NCI-H460 (cell line): Measurements from ENCODE around the gene SNTN. TPM values are rescaled to one million over a fixed set of nuclear protein-coding genes. Genes with fewer than 3 reads are reported as not detected.
"Not testable (repeated sequence)": the region's sequence is repeated elsewhere in the genome, so short reads cannot be mapped to it uniquely, and the experiment has no call there.

ENCODE experiments used
- DNase-seq: peaks from one replicate; pipeline ENCODE4 v3.0.0-alpha.2; 2016; ENCODE audit warnings: low read depth; ENCODE audit errors: extremely low read depth
- polyA plus RNA-seq: library from polyadenylated mRNA; depleted of rRNA; stranded (reverse); fragments of >200 nt; gene quantifications from 2 replicates; pipeline ENCODE4 v1.2.3, GENCODE V29; 2014; cell fraction: nucleus; rRNA removed
- total RNA-seq: library from RNA; depleted of rRNA; stranded (reverse); fragments of >200 nt; shearing (Covaris generic); gene quantifications from 2 replicates; pipeline ENCODE4 v1.2.3, GENCODE V29; 2014; rRNA removed

SNTN gene
- not detected in 2 replicates for total RNA-seq
- polyA plus RNA-seq, result not detected in 2 replicates

- no peak for DNase-seq
Measured at GRCh38 chr3:63652066-63652725, at the start of gene SNTN. Gene SNTN, plus strand, starts transcription at chr3:63652675. Its CDS starts 13 bp downstream, at chr3:63652688.

GRCh38 chr3:63607716-63608115, 44.8 kb upstream of the SNTN start:
- DNase-seq, result no peak

DNA sequence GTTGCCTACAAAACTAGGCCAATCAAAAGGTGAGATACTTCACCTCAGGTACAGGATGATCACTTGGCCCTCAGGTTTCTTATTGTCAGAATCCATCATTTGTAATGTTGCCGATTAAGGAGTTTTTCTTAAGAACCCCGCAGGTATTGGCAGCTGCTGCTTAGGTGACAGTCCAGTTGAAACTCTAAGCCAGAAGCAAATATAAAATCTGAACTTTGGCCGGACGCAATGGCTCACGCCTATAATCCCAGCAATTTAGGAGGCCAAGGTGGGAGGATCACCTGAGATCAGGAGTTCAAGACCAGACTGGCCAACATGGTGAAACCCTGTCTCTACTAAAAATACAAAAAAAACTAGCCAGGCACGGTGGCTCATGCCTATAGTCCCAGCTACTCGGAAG, 43.1 kb upstream of the SNTN start:
- no peak for DNase-seq

GRCh38 chr3:63609834-63610233, 42.6 kb upstream of the SNTN start:
- no peak for DNase-seq

DNA sequence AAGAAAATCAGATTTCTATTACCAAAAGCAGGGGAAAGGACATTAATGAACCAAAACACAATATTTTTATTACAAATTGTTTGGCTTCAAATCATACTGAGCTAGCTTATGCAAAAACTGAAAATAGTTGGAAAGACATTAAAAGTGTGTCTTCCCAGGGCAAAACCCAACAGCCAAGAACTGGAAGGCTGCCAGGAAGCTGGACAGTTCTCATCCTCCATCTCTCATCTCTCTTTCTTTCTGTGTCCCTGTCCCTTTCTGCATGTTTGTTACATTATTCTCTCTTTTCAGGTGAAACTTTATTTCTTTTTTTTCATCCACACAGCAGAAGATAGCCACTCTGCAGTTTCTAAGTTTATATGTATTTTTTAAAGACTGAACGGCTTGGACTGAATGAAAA, 41.1 kb upstream of the SNTN start:
- no peak for DNase-seq

- DNase-seq, result no peak
Measured at GRCh38 chr3:63613561-63613960, 38.9 kb upstream of the SNTN start.

GRCh38 chr3:63617391-63617790, 35.1 kb upstream of the SNTN start:
- no peak for DNase-seq

DNA sequence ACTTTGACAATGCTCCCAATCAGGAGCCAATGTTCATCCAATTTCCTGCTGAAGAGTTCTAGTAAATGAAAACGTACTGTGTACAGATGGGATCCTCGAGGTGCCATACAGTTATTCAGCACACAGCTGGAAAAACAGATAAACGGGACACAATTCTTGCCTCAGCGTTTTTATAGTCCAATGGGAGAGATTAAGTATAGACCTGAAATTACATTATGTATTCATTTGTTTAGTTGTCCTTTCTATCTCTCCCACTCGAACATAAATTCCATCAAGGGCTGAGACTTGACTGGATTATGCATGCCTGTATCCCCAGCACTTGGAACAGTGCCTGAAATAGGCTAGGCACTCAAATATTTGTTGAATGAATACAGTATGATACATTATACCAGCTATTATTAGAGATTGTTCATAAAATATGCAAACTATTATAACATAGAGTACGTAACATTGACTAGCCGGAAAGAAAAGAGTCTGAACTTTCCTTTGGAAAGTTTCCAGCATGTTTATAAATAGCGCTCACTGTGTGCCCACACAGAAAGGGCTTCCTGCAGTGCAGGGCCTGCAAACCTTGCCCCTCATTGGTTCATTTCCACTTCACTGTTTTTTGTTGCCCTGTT, 27.4 kb upstream of the SNTN start:
- no peak for DNase-seq

DNA sequence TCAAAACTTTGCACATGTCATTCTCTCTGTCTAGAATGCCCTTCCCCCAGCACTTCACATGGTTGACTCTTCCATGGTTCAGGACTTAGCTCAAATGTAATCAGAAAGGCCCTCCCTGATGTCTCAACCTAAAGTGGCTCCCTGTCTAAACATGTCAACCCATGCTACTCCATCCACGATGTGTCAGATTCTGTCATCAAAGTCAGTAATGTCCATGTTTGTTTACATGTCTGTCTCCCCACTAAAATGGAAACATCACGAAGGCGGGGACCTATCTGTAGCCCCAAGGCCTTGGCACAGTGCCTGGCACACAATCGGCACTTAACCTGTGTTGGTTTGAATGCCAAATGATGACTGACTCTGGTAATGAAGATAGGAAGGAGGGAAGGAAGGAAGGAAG, 20.8 kb upstream of the SNTN start:
- DNase-seq, result no peak

- no peak for DNase-seq
Measured at GRCh38 chr3:63635186-63635585, 17.3 kb upstream of the SNTN start.

DNA sequence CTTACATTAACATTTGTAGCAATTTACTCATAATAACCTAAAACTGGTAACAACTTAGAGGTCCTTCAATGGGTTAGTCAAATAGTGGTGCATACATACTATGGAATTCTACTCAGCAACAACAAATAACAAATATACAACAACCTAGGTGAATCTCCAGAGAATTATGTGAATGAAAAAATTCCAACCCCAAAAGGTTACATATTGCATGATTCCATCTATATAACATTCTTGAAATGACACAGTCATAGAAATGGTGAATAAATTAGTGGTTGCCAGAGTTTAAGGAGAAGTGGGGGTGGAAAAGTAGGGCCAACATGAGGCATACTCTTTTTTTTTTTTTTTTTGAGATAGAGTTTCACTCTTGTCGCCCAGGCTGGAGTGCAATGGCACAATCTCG, 12.7 kb upstream of the SNTN start:
- DNase-seq, result no peak

DNA sequence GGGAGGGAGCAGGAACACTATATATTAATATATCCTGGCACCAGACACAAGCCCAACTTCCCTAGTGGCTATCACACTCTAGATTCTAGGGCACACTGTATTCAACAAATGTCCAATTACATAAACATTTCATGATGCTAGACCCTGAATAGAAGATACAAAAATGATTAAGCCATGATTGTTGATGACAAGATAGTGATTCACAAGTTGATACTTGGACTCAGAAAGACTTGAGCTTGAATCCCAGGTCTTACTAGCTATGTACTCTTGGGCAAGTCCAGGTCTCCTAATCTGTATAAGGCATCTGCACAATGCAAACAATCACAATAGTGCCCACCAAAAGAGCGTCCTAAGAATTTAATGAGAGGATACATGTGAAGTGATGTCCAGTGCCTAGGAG, 10.0 kb upstream of the SNTN start:
- no peak for DNase-seq

GRCh38 chr3:63644212-63644797, 8.2 kb upstream of the SNTN start:
- DNase-seq, result no peak

DNA sequence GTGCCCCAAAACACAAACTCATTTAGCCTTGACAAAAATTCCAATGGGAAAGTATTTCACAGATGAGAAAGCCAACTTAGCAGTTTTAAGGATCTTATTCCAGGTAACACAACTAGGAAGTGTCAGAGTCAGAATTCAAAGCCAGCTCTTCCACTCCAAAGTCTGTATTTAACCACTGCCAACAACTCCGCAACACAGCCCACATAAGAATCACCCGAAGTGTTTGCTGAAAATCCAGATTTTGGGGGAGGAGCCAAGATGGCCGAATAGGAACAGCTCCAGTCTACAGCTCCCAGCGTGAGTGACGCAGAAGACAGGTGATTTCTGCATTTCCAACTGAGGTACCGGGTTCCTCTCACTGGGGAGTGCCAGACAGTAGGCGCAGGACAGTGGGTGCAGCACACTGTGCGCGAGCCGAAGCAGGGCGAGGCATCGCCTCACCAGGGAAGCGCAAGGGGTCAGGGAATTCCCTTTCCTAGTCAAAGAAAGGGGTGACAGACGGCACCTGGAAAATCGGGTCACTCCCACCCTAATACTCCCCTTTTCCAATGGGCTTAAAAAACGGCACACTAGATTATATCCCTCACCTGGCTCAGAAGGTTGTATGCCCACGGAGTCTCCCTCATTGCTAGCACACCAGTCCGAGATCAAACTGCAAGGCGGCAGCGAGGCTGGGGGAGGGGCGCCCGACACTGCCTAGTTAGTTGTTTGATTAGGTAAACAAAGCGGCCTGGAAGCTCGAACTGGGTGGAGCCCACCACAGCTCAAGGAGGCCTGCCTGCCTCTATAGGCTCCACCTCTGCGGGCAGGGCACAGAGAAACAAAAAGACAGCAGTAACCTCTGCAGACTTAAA, 7.3 kb upstream of the SNTN start:
- not testable (repeated sequence) for DNase-seq

- no peak for DNase-seq
Measured at GRCh38 chr3:63654211-63654610, 1.7 kb downstream of the SNTN start.

GRCh38 chr3:63654931-63655330, 2.5 kb downstream of the SNTN start:
- no peak for DNase-seq

DNA sequence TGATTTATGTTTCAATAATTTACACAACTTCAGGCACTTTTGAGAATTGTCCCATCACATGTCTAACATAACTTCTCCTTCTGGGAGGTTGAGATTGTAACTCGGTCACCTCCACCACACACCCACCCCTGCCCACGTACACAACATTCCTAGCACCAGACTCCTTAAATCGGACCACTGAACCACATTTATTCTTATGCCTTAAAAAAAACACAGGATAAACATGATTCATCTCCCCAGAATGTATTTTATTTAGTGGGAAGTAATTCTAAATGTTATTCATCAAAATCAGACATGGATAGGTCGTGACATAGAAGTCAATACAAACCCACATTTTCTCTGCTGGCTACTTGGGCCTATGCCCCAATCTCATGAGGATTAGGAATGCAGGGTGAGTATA, 3.0 kb downstream of the SNTN start:
- DNase-seq, result no peak

GRCh38 chr3:63656786-63657185, 4.3 kb downstream of the SNTN start:
- no peak for DNase-seq

GRCh38 chr3:63661242-63661641, 8.8 kb downstream of the SNTN start:
- no peak for DNase-seq

GRCh38 chr3:63662011-63662410, 9.5 kb downstream of the SNTN start:
- DNase-seq, result no peak

DNA sequence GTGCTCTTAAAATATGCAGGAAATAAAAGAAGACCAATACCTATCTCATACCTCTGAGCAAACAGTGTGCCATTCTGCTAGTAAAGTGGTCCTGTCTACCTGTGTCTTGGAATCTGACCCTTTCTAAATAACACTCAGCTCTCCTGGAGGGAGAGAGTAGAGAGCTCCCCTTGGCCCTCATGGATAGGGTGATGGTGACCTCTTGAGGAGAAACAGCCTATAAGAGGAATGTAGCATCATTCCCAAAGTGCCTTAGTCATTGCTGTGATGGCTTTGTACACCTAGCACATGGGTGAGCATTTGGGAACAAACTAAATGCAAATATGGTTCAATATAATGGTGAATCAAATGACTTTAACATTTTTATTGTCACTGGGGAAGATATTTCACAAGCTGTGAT, 10.0 kb downstream of the SNTN start:
- no peak for DNase-seq
